ENCODE data around the gene SENP6. TPM values are rescaled to one million over a fixed set of nuclear protein-coding genes. Genes with fewer than 3 reads are reported as not detected.
"Not testable (repeated sequence)": the region's sequence is repeated elsewhere in the genome, so short reads cannot be mapped to it uniquely, and the experiment has no call there.

The SENP6 gene
- total RNA-seq, 2 donors from 2014 or later: 95.3 to 103 TPM

GRCh38 chr6:75611702-75612375 is 10.2 kb downstream of the SENP6 start:
- ATAC-seq (peak; percentile 69), DNase-seq (no peak)
- Mint-ChIP-seq H3K27ac (peak overlapping the region; percentile 85), H3K4me1 (peaks cover 58% of the 10 kb centered on the region), H3K4me3 (peak overlapping the region; percentile 52), H3K36me3 (ENCODE audit: low read depth) (no peaks in the 10 kb centered on the region), H3K27me3 (no peaks in the 10 kb centered on the region)
- H3K9me3 ChIP-seq (ENCODE audit: control insufficient read depth, low read length, poor library complexity, severe bottlenecking): no peaks in the 10 kb centered on the region

- Mint-ChIP-seq H3K27ac (peak overlapping the region; percentile 85), H3K27me3 (no peaks in the 10 kb centered on the region), H3K36me3 (ENCODE audit: low read depth) (no peaks in the 10 kb centered on the region), H3K4me1 (peaks cover 52% of the 10 kb centered on the region), H3K4me3 (peak overlapping the region; percentile 72)
- H3K9me3 ChIP-seq (ENCODE audit: control insufficient read depth, low read length, poor library complexity, severe bottlenecking): no peaks in the 10 kb centered on the region
- DNase-seq (no peak), ATAC-seq (peak; percentile 16)
Observed at GRCh38 chr6:75612434-75612833, 10.8 kb downstream of the SENP6 start.

- DNase-seq: no peak
- peaks cover 52% of the 10 kb centered on the region for H3K4me1 Mint-ChIP-seq
- H3K4me3 Mint-ChIP-seq: peak overlapping the region; percentile 72
- ATAC-seq: no peak
- no peaks in the 10 kb centered on the region for H3K36me3 Mint-ChIP-seq (ENCODE audit: low read depth)
- H3K27me3 Mint-ChIP-seq: no peaks in the 10 kb centered on the region
- H3K27ac Mint-ChIP-seq: peak overlapping the region; percentile 85
- no peaks in the 10 kb centered on the region for H3K9me3 ChIP-seq (ENCODE audit: control insufficient read depth, low read length, poor library complexity, severe bottlenecking)
Observed at GRCh38 chr6:75613056-75613501, 11.4 kb downstream of the SENP6 start.

GRCh38 chr6:75618437-75618836 is 16.8 kb downstream of the SENP6 start:
- no peaks in the 10 kb centered on the region for H3K27me3 Mint-ChIP-seq
- no peaks in the 10 kb centered on the region for H3K36me3 Mint-ChIP-seq (ENCODE audit: low read depth)
- DNase-seq (no peak), ATAC-seq (no peak)
- H3K4me3 Mint-ChIP-seq: no peak overlapping the region
- peak overlapping the region; percentile 74 for H3K27ac Mint-ChIP-seq
- H3K4me1 Mint-ChIP-seq: peaks cover 40% of the 10 kb centered on the region
- no peaks in the 10 kb centered on the region for H3K9me3 ChIP-seq (ENCODE audit: control insufficient read depth, low read length, poor library complexity, severe bottlenecking)

GRCh38 chr6:75619230-75619899 is 17.7 kb downstream of the SENP6 start:
- Mint-ChIP-seq H3K4me1 (peaks cover 40% of the 10 kb centered on the region), H3K4me3 (no peak overlapping the region), H3K27me3 (no peaks in the 10 kb centered on the region), H3K36me3 (ENCODE audit: low read depth) (no peaks in the 10 kb centered on the region), H3K27ac (peak overlapping the region; percentile 74)
- no peaks in the 10 kb centered on the region for H3K9me3 ChIP-seq (ENCODE audit: control insufficient read depth, low read length, poor library complexity, severe bottlenecking)
- DNase-seq: no peak
- no peak for ATAC-seq

- peaks cover 35% of the 10 kb centered on the region for H3K4me1 Mint-ChIP-seq
- no peaks in the 10 kb centered on the region for H3K27me3 Mint-ChIP-seq
- ATAC-seq: no peak
- peak overlapping the region; percentile 74 for H3K27ac Mint-ChIP-seq
- H3K36me3 Mint-ChIP-seq (ENCODE audit: low read depth): no peaks in the 10 kb centered on the region
- no peak overlapping the region for H3K4me3 Mint-ChIP-seq
- no peak for DNase-seq
- H3K9me3 ChIP-seq (ENCODE audit: control insufficient read depth, low read length, poor library complexity, severe bottlenecking): no peaks in the 10 kb centered on the region
Observed at GRCh38 chr6:75620381-75621304, 19.0 kb downstream of the SENP6 start.

GRCh38 chr6:75621846-75622245 is 20.2 kb downstream of the SENP6 start:
- H3K4me3 Mint-ChIP-seq: no peak overlapping the region
- no peak for DNase-seq
- H3K4me1 Mint-ChIP-seq: peaks cover 31% of the 10 kb centered on the region
- H3K27me3 Mint-ChIP-seq: no peaks in the 10 kb centered on the region
- peak overlapping the region; percentile 74 for H3K27ac Mint-ChIP-seq
- H3K9me3 ChIP-seq (ENCODE audit: control insufficient read depth, low read length, poor library complexity, severe bottlenecking): no peaks in the 10 kb centered on the region
- no peaks in the 10 kb centered on the region for H3K36me3 Mint-ChIP-seq (ENCODE audit: low read depth)
- no peak for ATAC-seq

- no peaks in the 10 kb centered on the region for H3K36me3 Mint-ChIP-seq (ENCODE audit: low read depth)
- no peak overlapping the region for H3K4me3 Mint-ChIP-seq
- ATAC-seq: no peak
- H3K4me1 Mint-ChIP-seq: peaks cover 21% of the 10 kb centered on the region
- no peaks in the 10 kb centered on the region for H3K27me3 Mint-ChIP-seq
- H3K27ac Mint-ChIP-seq: no peak overlapping the region
- H3K9me3 ChIP-seq (ENCODE audit: control insufficient read depth, low read length, poor library complexity, severe bottlenecking): no peaks in the 10 kb centered on the region
- DNase-seq: no peak
Observed at GRCh38 chr6:75623491-75623890, 21.8 kb downstream of the SENP6 start.

- Mint-ChIP-seq H3K36me3 (ENCODE audit: low read depth) (no peaks in the 10 kb centered on the region), H3K27ac (no peak overlapping the region), H3K27me3 (no peaks in the 10 kb centered on the region), H3K4me1 (peaks cover 15% of the 10 kb centered on the region), H3K4me3 (no peak overlapping the region)
- no peak for ATAC-seq
- H3K9me3 ChIP-seq (ENCODE audit: control insufficient read depth, low read length, poor library complexity, severe bottlenecking): no peaks in the 10 kb centered on the region
- no peak for DNase-seq
Observed at GRCh38 chr6:75624335-75624734, 22.7 kb downstream of the SENP6 start.

- ATAC-seq: no peak
- H3K9me3 ChIP-seq (ENCODE audit: control insufficient read depth, low read length, poor library complexity, severe bottlenecking): no peaks in the 10 kb centered on the region
- no peaks in the 10 kb centered on the region for H3K36me3 Mint-ChIP-seq (ENCODE audit: low read depth)
- H3K27ac Mint-ChIP-seq: no peak overlapping the region
- no peak for DNase-seq
- no peak overlapping the region for H3K4me3 Mint-ChIP-seq
- H3K4me1 Mint-ChIP-seq: peaks cover 14% of the 10 kb centered on the region
- H3K27me3 Mint-ChIP-seq: no peaks in the 10 kb centered on the region
Observed at GRCh38 chr6:75624988-75625387, 23.3 kb downstream of the SENP6 start.

- no peak overlapping the region for H3K4me3 Mint-ChIP-seq
- peaks cover 7% of the 10 kb centered on the region for H3K4me1 Mint-ChIP-seq
- no peaks in the 10 kb centered on the region for H3K36me3 Mint-ChIP-seq (ENCODE audit: low read depth)
- ATAC-seq: no peak
- no peak for DNase-seq
- no peak overlapping the region for H3K27ac Mint-ChIP-seq
- H3K27me3 Mint-ChIP-seq: no peaks in the 10 kb centered on the region
- no peaks in the 10 kb centered on the region for H3K9me3 ChIP-seq (ENCODE audit: control insufficient read depth, low read length, poor library complexity, severe bottlenecking)
Observed at GRCh38 chr6:75626561-75626960, 24.9 kb downstream of the SENP6 start.

GRCh38 chr6:75627708-75628107 is 26.0 kb downstream of the SENP6 start:
- not testable (repeated sequence) for H3K36me3 Mint-ChIP-seq (ENCODE audit: low read depth); H3K4me3 Mint-ChIP-seq; ATAC-seq; H3K27me3 Mint-ChIP-seq; H3K27ac Mint-ChIP-seq; H3K9me3 ChIP-seq (ENCODE audit: control insufficient read depth, low read length, poor library complexity, severe bottlenecking); DNase-seq
- peaks cover 10% of the 10 kb centered on the region for H3K4me1 Mint-ChIP-seq
